ENCODE measurements around the gene KCNQ5.

Gene KCNQ5

GRCh38 chr6:72683797-72684196 is 61.9 kb downstream of the KCNQ5 start:
- FAIRE-seq = no peak

- no peak for FAIRE-seq
Observed at GRCh38 chr6:72689107-72689954, 67.5 kb downstream of the KCNQ5 start.

GRCh38 chr6:72691249-72691648 is 69.4 kb downstream of the KCNQ5 start:
- no peak for FAIRE-seq

GRCh38 chr6:72696055-72696454 is 74.2 kb downstream of the KCNQ5 start:
- FAIRE-seq = no peak

- no peak for FAIRE-seq
Observed at GRCh38 chr6:72699159-72699558, 77.3 kb downstream of the KCNQ5 start.

GRCh38 chr6:72702421-72702820 is 80.6 kb downstream of the KCNQ5 start:
- no peak for FAIRE-seq

DNA sequence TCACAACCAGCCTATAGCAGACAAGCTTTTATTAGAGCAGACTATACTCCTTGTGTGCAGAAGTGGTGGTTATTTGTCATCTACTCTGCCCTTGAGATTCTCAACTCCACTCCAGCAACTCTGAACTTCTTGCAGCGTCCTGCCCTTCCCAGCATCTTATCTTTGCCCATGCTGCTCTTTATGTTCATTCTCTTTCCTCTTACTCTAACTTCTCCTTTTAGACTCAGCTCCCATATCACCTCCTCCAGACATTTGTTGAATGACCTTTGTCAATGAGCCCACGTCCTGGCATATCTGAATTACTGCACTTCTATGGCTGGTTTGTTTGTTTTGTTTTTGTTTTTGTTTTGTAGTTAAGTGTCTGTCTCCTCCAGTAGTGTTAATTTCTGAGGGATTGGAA is 81.2 kb downstream of the KCNQ5 start:
- FAIRE-seq = no peak

GRCh38 chr6:72704979-72705378 is 83.1 kb downstream of the KCNQ5 start:
- FAIRE-seq = no peak

- no peak for FAIRE-seq
Observed at GRCh38 chr6:72709431-72709830, 87.6 kb downstream of the KCNQ5 start.

- no peak for FAIRE-seq
Observed at GRCh38 chr6:72711731-72712130, 89.9 kb downstream of the KCNQ5 start.

GRCh38 chr6:72712910-72713309 is 91.0 kb downstream of the KCNQ5 start:
- no peak for FAIRE-seq

DNA sequence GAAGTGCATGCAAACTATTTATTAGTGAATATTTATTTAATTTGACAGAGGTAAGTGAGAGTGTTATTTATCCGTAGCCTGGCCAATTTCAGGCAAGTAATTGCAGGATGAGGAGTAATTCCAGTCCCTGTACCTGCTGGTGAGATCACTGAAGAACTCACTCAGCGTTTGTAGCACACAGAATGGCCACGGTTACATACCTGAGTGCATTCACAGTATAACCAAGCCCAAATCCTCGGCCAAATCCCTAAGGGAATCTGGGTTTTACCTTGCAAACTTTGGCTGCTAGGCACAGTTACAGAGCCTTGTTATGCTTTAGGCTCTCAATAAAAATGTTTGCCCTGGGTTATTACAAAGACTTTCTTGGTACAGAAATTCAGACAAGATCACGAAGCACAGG is 93.3 kb downstream of the KCNQ5 start:
- FAIRE-seq = no peak

DNA sequence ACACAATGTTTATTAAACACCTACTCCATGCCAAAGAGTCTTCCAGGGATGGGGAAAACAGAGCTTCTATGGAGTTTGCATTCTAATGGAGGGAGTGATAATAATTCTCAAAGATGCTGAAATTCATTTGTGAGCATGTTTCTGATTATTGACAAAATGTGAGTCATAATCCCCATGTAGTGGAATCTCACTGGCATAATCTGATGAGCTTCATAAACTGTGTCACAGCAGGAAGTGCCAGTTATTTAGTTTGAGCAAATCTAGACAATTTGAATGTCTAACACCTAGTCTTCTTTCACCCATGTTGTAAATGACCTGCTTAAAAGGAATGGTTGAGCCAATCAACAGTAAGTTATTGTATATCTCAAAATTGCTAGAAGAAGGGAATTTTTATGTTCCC is 95.1 kb downstream of the KCNQ5 start:
- FAIRE-seq = no peak

DNA sequence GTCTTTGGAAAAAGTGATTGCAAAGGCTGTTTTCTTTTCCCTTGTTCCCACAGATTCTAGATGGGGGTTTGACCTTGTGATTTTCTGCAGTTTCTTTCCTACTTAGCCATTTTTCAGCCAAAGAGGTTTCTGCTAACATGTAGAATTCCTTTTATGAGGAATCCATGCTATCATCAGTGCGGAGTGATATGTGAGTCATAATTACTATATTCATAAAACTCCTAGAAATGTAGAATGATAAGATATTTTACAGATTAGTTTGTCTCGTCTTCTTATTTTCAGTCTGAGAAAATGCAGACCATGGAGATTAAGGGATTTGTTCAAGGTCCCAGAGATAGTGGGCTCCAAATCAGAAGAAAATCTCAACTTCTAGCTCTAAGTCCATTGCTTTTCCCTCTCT is 98.6 kb downstream of the KCNQ5 start:
- no peak for FAIRE-seq

DNA sequence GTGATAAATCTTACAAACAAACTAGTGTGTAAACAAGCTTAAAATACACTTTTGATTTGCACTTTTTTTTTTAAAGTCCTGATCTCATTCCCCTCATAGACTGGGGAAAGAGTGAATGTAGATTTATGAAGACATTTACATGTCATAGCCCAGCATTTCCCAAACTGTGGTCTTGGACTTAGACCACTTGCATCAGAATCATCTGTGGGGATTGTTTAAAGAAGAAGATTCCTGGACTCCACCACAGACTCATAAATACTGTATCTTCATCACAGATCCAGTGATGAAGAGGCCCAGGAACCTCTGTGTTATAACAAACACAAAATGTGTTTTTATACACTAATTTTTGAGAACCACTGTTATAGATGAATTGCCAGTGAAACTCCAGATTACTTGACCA is 99.5 kb downstream of the KCNQ5 start:
- FAIRE-seq = no peak

GRCh38 chr6:72724545-72724944 is 102.7 kb downstream of the KCNQ5 start:
- FAIRE-seq = no peak

DNA sequence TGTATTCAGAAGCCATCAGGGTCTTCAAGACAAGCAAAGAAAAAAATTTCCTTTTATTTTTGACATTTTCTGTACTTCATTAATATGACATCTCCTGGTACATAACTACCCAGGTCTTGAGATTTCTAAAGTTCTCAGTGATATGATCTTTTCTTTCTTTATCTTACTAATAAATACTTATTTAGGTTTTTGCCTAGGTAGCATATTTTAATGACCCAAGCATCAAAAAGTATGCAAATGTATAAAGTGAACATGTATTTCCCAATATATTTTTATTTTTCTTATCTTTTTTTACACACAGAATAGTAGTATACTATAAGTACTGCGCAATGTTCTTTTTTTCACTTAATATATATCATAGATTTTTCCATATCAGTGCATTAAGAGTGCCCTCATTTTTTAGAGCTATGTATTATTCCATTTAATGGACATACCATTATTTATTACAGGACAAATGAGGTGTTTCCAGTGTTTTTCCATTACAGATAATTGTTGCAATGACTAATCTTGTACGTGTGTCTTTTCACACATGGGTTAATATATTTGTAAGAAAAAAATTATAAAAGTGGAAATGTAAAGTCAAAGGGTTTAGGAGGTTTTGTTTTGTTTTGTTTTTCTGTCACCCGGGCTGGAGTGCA is 107.0 kb downstream of the KCNQ5 start:
- FAIRE-seq = no peak

DNA sequence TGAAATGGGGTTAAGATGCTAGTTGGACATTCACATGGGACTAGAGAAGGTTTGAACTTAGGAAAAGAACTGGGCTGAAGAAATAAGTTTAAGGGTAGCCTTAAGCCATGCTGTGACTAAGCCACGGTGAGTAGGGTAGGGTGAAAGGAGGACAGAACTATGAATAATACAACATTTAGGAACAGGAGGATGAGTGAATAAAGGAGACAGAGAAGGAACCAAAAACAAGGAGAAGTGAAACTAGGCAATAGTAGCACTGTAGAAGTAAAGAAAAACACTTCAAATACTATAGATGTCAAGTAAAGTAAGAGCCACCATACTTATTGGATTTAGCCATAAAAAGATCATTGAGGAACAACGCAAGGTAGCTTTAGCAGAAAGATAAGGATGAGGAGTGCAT is 111.2 kb downstream of the KCNQ5 start:
- FAIRE-seq = no peak

DNA sequence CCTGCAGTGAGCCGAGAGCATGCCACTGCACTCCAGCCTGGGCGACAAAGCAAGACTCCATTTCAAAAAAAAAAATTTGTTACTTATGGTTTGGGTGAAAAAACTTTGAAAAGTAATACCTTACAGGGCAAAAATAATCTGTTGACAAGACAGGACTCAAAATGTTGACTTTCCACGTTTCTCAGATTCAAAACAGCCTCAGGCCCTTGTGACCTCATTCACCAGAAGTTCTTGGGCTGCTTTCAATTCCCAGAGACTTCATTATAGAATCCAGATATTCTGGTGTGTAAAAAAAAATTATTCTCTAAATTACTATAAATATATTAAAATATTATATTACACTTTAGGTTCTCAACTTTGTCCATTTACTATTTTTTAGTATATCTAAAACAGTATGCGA is 116.2 kb downstream of the KCNQ5 start:
- no peak for FAIRE-seq

DNA sequence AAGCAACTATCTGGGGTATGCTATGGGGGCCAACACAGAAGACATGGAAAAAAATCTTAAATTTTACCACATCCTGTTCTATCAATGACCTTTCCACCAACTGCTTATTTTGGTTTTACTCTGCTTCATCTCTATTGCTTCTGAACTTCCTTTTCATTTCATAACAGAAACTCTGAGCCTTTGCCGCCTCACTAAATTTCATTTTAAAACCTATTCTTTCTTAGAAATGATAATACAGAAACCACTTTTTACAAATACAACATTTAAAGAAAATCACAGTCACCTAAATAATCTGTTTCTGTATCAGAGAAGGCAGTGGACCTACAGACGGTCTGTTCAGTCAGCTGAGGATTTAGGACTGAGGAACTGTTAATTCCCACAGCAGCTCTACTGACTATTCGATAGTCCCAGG is 117.5 kb downstream of the KCNQ5 start:
- no peak for FAIRE-seq

DNA sequence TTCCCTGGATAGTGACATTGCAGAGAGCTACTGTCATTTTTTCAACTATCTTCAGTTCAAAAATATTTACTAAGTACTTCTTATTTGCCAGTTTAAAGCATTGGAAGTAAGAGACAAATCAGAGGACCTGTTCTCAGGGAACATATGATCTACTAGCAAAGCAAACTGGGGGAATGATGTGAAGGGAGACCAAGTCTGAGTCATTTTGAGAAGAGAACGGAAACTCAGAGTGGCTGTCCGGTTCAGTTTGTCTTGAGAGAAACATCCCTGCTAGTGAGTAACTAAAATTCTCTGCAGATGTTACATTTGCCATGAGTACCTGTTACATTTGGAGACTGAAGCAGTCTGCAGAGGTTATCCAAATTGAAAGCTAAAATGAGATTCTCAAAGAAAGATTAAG is 118.3 kb downstream of the KCNQ5 start:
- no peak for FAIRE-seq

DNA sequence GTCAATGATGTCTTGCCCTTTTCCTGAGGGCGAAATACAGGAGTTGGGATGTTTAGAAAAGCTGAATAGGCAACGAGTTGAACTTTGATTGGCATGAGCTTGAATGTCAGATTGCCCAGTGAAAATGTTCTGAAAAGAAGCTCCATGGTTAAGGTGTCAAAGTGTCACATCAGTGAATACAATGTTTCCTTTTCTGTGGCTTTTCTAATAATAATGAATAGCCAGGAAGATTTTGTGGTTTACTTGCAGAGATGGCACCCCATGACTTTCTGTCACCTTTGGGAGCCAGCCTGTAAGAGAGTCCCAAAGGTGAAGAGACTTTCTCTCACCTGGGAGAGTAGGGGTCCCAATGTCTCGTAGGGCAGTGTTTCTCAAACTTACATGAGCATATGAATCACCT is 119.2 kb downstream of the KCNQ5 start:
- no peak for FAIRE-seq

GRCh38 chr6:72742001-72742673 is 120.3 kb downstream of the KCNQ5 start:
- FAIRE-seq = no peak

DNA sequence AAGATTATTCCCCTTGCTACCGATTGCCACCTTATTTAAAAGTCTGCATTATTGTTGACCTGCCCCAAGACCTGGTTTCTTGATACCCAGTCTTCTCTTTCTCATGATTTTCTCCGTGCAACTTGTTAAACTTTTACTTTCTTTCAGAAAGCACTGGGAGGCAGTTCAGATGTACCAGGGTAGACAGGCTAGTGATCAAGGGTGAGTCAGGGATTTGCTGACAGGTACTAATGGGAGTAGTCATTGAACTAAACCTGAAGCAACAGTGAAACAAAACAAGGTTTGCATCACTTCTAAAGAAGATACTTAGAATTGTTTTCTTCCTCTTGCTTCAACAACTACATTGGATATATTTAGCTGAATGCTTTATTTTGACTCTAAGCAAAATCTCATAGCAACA is 124.4 kb downstream of the KCNQ5 start:
- FAIRE-seq = no peak
